Measurements from ENCODE around the gene S100A6.

Gene S100A6

GRCh38 chr1:153493343-153493960 lies 42.3 kb downstream of the S100A6 start:
- no peak for DNase-seq

GRCh38 chr1:153490272-153491051 lies 45.3 kb downstream of the S100A6 start:
- DNase-seq, result peak; percentile 73

GRCh38 chr1:153488731-153489130 lies 47.1 kb downstream of the S100A6 start:
- no peak for DNase-seq

GRCh38 chr1:153487707-153488106 lies 48.1 kb downstream of the S100A6 start:
- DNase-seq, result no peak

GRCh38 chr1:153485863-153486262 lies 49.9 kb downstream of the S100A6 start:
- no peak for DNase-seq

Data from DMS 273 treated with DMSO at 0.1 percent for 48 hours (cell line).